Iris pigment epithelial cell (primary cell): ENCODE data around the gene LRRFIP2.
"Not testable (repeated sequence)": the region's sequence is repeated elsewhere in the genome, so short reads cannot be mapped to it uniquely, and the experiment has no call there.

Experiments used
- DNase-seq: peaks from one replicate; pipeline ENCODE4 v3.0.0-alpha.2; 2011; ENCODE audit warnings: low read depth

Gene LRRFIP2

GRCh38 chr3:37143821-37144220 is 30.6 kb downstream of the LRRFIP2 start:
- no peak for DNase-seq

- no peak for DNase-seq
These were observed 32.7 kb downstream of the LRRFIP2 start for GRCh38 chr3:37141676-37142075.

- no peak for DNase-seq
These were observed 33.4 kb downstream of the LRRFIP2 start for GRCh38 chr3:37140899-37141541.

- DNase-seq, result no peak
These were observed 34.8 kb downstream of the LRRFIP2 start for GRCh38 chr3:37139567-37140052.

GRCh38 chr3:37138816-37139215 is 35.6 kb downstream of the LRRFIP2 start:
- no peak for DNase-seq

- no peak for DNase-seq
These were observed 36.9 kb downstream of the LRRFIP2 start for GRCh38 chr3:37137516-37137915.

GRCh38 chr3:37136067-37136466 is 38.3 kb downstream of the LRRFIP2 start:
- DNase-seq, result no peak

GRCh38 chr3:37135561-37135960 is 38.8 kb downstream of the LRRFIP2 start:
- no peak for DNase-seq

- DNase-seq, result no peak
These were observed 42.0 kb downstream of the LRRFIP2 start for GRCh38 chr3:37132334-37132733.

- DNase-seq, result no peak
These were observed 42.6 kb downstream of the LRRFIP2 start for GRCh38 chr3:37131860-37132144.

- DNase-seq, result no peak
These were observed 43.2 kb downstream of the LRRFIP2 start for GRCh38 chr3:37130984-37131859.

- no peak for DNase-seq
These were observed 43.9 kb downstream of the LRRFIP2 start for GRCh38 chr3:37130448-37130847.

GRCh38 chr3:37129871-37130270 is 44.5 kb downstream of the LRRFIP2 start:
- DNase-seq, result peak; percentile 24

- DNase-seq, result no peak
These were observed 47.0 kb downstream of the LRRFIP2 start for GRCh38 chr3:37127340-37127739.

GRCh38 chr3:37126856-37127255 is 47.5 kb downstream of the LRRFIP2 start:
- no peak for DNase-seq

GRCh38 chr3:37125195-37126073 is 48.9 kb downstream of the LRRFIP2 start:
- DNase-seq, result no peak

GRCh38 chr3:37124435-37124834 is 49.9 kb downstream of the LRRFIP2 start:
- DNase-seq, result peak; percentile 40

- no peak for DNase-seq
These were observed 51.1 kb downstream of the LRRFIP2 start for GRCh38 chr3:37123292-37123691.

- DNase-seq, result not testable (repeated sequence)
These were observed 52.3 kb downstream of the LRRFIP2 start for GRCh38 chr3:37122069-37122468.

- DNase-seq, result no peak
These were observed 56.2 kb downstream of the LRRFIP2 start for GRCh38 chr3:37118163-37118562.

GRCh38 chr3:37117548-37117947 is 56.8 kb downstream of the LRRFIP2 start:
- DNase-seq, result no peak

GRCh38 chr3:37116998-37117397 is 57.4 kb downstream of the LRRFIP2 start:
- DNase-seq, result no peak

- DNase-seq, result peak; percentile 70
These were observed 58.9 kb downstream of the LRRFIP2 start for GRCh38 chr3:37115446-37115845.
